Myocyte (in vitro differentiated cells): ENCODE data around the gene TNIP2. TPM values are rescaled to one million over a fixed set of nuclear protein-coding genes. Genes with fewer than 3 reads are reported as not detected.
A peak's percentile ranks its signal among the peaks of the same experiment; 100 is the strongest.
"Not testable (repeated sequence)": the region's sequence is repeated elsewhere in the genome, so short reads cannot be mapped to it uniquely, and the experiment has no call there.

Experiments
- DNase-seq: peaks from one replicate; pipeline ENCODE4 v3.0.0-alpha.2; 2012; ENCODE audit warnings: low read depth
- total RNA-seq: library from RNA; depleted of rRNA; stranded (reverse); fragments of >200 nt; gene quantifications from 2 replicates; pipeline ENCODE4 v1.2.3, GENCODE V29; 2014

Gene TNIP2
- total RNA-seq, 1 donor from 2014 or later, result 54.5 TPM

GRCh38 chr4:2794486-2795299 is 38.6 kb upstream of the TNIP2 start:
- no peak for DNase-seq

DNA sequence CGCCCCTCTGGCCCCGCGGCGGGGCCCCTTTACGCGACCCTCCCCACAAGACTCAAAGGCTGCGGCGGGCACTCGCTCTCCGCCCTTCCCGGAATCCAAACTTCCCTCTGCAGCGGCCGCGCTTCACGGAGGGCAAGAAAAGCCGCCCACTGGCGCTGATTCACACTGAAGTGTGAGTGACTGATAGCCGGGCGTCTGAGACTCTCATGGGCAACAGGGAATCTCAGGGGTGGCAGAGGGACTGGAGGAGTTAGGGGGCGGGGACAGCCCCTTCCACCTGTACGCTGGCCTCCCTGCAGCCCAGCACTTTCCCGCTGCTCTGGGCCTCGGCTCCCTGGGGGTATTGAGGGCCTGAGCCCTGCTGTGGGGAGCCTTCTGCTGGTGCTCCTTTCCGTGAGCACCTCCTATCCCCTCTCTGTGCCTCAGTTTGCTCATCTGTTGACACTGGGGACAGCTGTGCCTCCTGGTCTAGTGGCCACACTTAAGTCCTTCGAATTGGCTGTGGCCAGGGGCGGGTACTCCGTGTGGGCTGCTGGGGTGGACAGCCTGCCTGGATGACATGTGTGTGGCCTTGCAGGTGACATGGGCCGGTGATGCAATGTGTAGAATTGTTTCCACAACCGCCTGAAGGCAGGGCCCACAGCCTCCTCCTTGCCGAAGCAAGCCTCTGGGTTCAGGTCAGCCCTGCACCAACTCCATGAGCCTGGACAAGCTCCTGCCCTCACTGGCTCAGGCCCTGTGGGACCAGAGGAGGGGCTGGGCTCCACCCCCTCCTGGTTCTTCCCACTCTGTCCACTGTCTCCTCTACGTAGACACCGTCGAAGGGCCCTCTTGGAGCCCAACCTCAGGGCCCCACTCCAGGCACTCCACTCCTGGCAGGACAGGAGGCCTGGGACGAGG is 37.7 kb upstream of the TNIP2 start:
- DNase-seq, result no peak

GRCh38 chr4:2792711-2793585 is 36.8 kb upstream of the TNIP2 start, which contains the start of gene SH3BP2:
SH3BP2 (plus strand) TSS chr4:2793085; CDS start chr4:2820618, 27,533 bp downstream.
- DNase-seq, result peak; percentile 52

DNA sequence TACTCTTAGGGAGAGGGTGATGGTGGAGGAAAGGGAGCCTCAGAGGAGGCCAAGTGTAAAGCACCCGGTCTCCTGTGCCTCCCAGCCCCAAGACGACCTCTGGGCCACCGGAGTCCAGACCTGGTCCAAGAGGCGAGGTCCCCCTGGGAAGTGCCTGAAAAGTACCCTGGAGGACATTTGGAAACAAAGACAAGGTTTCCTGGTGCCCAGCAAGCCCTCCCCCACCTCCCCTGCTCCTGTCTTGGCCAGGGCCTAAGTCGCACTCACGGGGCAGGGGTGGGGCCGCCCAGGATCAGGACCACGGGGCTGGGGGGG is 36.2 kb upstream of the TNIP2 start:
- no peak for DNase-seq

GRCh38 chr4:2791518-2792395 is 35.6 kb upstream of the TNIP2 start:
- no peak for DNase-seq

GRCh38 chr4:2790583-2791517 is 34.7 kb upstream of the TNIP2 start:
- no peak for DNase-seq

- DNase-seq, result no peak
Observed at GRCh38 chr4:2789793-2790582, 33.9 kb upstream of the TNIP2 start.

DNA sequence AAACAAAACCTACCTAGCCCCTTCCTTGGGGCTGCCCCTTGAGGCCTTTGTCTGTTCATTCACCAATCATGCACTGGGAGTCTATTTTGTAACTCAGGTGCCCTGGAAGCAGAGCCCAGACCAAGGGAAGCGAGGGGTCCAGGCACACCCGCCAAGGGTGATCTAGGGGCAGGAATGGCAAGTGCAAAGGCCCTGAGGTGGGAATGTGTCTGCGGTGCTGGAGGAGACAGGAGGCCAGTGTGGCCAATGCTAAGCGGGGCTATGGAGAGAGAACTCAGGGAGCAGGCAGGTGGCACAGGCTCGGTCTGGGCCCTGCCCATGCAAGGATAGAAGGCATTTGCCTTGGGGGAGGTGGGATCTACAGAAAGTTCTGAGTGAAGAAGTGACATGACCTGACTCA is 33.2 kb upstream of the TNIP2 start:
- no peak for DNase-seq

DNA sequence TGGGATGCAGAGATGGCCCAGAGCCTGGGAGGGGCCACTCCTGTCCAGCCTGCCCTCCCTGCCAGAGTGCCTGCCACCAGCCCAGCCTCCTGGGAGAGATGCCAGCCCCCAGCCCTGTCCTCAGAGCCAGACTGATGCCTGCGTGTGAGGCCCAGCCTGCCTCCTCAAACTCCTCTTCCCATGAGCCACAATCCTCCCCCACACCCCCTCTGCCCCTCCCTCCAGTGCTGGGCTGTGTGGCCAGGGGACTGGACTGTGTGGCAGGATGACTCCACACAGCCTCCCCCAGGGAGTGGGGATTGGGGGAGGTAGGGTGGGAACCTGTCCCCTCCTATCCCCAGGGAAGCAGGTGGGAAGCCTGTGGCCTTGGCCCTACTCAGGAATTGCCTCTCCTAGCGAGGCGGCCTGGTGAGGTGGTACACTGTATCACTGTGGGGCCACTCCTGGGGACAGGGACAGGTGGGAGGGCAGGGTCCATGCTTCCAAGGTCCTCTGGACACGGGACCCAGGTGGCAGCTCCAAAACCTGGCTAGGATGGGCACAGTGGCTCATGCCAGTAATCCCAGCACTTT is 32.5 kb upstream of the TNIP2 start:
- peak; percentile 74 for DNase-seq

DNA sequence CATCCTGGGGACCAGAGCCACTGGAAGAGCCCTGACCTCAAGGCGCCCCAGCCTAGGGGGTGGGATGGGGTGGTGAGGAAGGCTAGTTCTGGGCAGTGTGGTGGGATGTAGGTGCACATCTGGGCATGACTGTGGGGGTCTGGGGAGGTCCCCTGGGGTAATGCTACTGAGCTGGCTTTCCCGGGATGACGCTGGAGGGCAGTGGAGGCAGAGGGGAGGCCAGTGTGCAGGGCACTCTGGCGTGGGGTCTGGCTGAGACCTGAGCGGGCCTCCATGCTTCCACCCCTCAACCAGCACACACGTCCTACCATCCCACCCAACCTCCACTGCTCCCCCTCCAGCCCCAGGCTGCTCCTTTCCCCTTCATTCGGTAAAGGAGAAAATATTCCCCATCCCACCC is 32.0 kb upstream of the TNIP2 start:
- DNase-seq, result no peak

DNA sequence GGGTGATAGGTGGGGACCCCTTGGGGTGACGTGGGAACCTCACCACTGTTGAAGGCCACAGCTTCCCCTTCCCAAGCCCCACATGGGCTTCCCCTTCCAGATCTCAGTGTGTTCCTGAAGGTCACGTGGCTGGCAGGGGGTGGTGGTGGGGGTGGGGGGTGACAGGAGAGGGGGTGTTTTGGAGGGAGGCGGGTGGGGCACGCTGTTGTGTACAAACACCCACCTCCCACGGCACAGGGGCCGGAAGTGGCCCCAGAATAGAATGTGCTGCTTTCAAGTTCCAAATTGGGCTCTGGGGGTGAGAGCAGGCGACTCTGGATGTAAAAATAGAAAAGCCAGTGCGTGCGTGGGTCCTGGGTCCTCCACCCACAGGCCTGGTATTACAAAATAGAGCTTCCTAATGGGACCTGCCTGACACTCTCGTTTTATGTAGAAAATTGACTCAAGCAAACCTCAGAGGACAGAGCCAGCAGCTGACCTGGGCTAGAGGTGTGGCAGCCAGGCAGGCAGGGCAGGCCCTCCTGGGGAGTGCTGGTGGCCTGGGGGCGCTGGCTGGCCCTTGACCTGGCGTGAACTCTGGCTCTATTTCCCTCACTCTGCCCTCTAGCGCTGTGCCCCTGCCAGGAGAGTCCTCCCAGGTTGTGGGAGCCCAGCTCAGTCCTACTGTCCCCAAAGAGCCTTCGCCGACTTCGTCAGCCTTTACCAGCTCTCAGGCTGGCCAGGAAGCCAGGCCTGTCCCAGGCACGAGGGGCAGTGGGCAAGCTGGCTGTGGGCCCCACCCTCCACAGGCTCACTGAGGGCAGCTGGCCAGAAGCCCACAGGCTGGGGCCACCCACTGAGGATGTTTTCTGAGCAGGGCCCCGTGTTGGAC is 31.3 kb upstream of the TNIP2 start:
- DNase-seq, result peak; percentile 55

DNA sequence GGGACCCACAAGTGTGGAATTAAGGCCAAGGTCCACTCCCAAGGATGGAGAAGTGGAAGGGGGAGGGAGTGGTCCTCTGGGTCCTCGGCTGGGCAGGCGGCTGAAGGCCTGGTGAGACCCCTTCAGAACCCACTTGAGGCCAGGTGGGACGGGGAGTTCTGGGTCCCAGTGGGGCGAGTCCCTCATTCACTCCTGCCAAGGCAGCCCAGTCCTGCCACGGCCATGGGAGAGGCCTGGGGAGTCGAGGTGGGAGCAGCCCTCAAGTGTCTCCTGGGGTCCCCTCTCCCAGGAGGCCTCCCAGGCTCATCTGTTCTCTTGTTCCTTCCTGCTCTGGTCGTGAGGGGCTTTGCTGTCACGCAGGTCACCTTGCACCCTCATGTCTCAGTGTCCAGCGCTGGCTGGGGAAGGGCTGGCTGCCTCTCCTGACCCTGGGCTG is 30.7 kb upstream of the TNIP2 start:
- DNase-seq, result no peak

DNA sequence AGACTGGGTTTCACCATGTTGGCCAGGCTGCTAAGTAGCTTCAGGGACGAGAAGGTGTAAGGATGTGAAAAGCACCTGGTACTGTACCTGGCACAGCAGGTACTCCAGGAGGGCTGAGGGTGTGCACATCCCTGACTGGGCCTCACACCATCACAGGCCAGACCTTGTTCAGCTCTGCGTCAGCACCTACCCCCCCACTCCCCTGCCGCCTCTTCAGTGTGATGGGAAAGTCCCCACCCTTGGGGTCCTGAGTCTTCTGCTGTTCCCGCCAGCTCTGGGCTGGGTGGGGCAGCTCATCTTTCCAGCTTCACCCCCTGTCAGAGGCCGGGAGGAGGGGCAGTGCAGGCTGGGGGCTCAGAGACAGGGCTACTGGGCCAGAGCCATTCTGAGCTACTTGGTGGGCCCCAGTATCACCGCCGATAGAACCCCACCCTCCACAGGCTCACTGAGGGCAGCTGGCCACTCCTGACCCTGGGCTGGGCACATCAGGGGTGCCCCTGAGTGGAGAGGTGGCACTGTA is 30.1 kb upstream of the TNIP2 start:
- no peak for DNase-seq

- no peak for DNase-seq
Observed at GRCh38 chr4:2785613-2786012, 29.5 kb upstream of the TNIP2 start.

- DNase-seq, result no peak
Observed at GRCh38 chr4:2783790-2784189, 27.7 kb upstream of the TNIP2 start.

DNA sequence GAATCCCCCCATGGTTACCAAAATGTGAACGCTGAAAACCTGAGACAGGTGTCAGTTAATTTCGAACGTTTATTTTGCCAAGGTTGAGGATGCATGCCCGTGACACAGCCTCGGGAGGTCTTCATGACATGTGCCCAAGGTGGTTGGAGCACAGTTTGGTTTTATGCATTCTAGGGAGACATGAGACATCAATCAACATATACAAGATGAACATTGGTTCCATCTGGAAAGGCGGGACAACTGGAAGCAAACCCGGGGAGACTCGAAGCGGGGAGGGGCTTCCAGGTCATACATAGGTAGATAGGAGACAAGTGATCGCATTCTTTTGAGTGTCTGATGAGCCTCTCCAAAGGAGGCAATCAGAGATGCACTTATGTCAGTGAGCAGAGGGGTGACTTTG is 25.8 kb upstream of the TNIP2 start:
- no peak for DNase-seq

DNA sequence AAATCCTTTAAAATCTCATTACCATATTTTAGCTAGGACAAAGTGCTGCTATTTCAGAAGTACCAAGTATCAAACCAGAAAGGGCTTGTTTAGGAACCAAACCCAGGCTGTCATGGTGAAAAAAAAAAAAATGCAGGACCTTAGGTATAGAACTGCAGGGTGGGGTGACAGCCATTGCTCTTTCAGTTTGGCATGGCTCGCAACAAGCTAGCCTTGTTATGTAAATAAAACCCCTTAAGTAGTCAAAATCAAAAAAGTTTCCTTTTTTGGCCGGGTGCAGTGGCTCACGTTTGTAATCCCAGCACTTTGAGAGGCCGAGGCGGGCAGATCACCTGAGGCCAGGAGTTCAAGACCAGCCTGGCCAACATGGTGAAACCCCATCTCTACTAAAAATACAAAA is 24.5 kb upstream of the TNIP2 start:
- not testable (repeated sequence) for DNase-seq
